Natural killer cell (primary cell): ENCODE results near the gene FN3KRP. TPM values are rescaled to one million over a fixed set of nuclear protein-coding genes. Genes with fewer than 3 reads are reported as not detected.

Experiments used
- ATAC-seq, 3 donors: fragments of 150-1000 bp in 2 of 3; fragments of 200-7000 bp in 1 of 3; cut with Tn5 transposase; 1 replicate in 1 of 3; 2 replicates in 2 of 3; pipeline ENCODE4 v1.10.0; 2021; ENCODE audit warnings: mild to moderate bottlenecking in 2 of 3, moderate library complexity in 2 of 3
- DNase-seq, 2 donors: peaks; one replicate each; pipeline versions ENCODE4 v3.0.0 to v3.0.0-alpha.2; 2013 to 2021; ENCODE audit warnings: mixed read lengths in 1 of 2
- H3K27ac ChIP-seq: one replicate; pipeline ENCODE4 v1.5.1; 2013; ENCODE audit warnings: mild to moderate bottlenecking, low read length
- H3K27me3 ChIP-seq: one replicate; pipeline ENCODE4 v1.6.1; 2013; ENCODE audit warnings: low read length; ENCODE audit not compliant: control insufficient read depth, insufficient read depth
- H3K36me3 ChIP-seq: one replicate; pipeline ENCODE4 v1.6.1; 2013; ENCODE audit warnings: low read length; ENCODE audit not compliant: control insufficient read depth, insufficient read depth
- H3K4me1 ChIP-seq: one replicate; pipeline ENCODE4 v1.6.1; 2013; ENCODE audit warnings: low read length; ENCODE audit not compliant: control insufficient read depth, insufficient read depth
- H3K4me3 ChIP-seq: one replicate; pipeline ENCODE4 v1.5.1; 2013; ENCODE audit warnings: low read length
- H3K9me3 ChIP-seq: one replicate; pipeline ENCODE4 v1.6.1; 2013; ENCODE audit warnings: low read length; ENCODE audit not compliant: control insufficient read depth, insufficient read depth
- H3K27ac Mint-ChIP-seq, 2 donors: one replicate each; pipeline ENCODE4 v1.8.0; 2022; ENCODE audit warnings: mild to moderate bottlenecking in 2 of 2, mixed read lengths in 2 of 2, moderate library complexity in 1 of 2
- H3K27me3 Mint-ChIP-seq, 2 donors: one replicate each; pipeline ENCODE4 v1.8.0; 2022; ENCODE audit warnings: low read depth in 2 of 2, mixed read lengths in 2 of 2
- H3K36me3 Mint-ChIP-seq: one replicate; pipeline ENCODE4 v1.8.0; 2022; ENCODE audit warnings: mixed read lengths
- H3K4me1 Mint-ChIP-seq, 2 donors: one replicate each; pipeline ENCODE4 v1.8.0; 2022; ENCODE audit warnings: mixed read lengths in 2 of 2
- H3K4me3 Mint-ChIP-seq: one replicate; pipeline ENCODE4 v1.8.0; 2022; ENCODE audit warnings: mild to moderate bottlenecking, moderate library complexity, mixed read lengths
- H3K9me3 Mint-ChIP-seq, 2 donors: one replicate each; pipeline ENCODE4 v1.8.0; 2022; ENCODE audit warnings: mixed read lengths in 2 of 2
- CTCF ChIP-seq: fragments of 200-600 bp; IDR thresholded peaks from one replicate; pipeline ENCODE4 v1.8.0; 2022; ENCODE audit warnings: antibody characterized with exemption
- WGBS: methylation state at CpG from one replicate; pipeline ENCODE4 v1.1.7; 2013; ENCODE audit warnings: missing lambda C conversion rate; ENCODE audit not compliant: insufficient coverage; 5-methylcytosine and 5-hydroxymethylcytosine counted together
- intact Hi-C: fragments of 100-400 bp; cut with micrococcal nuclease; formaldehyde crosslinking; loops from one replicate; pipeline ENCODE4 v1.14.2; 2022
- total RNA-seq, 4 donors: library from RNA; stranded (reverse); fragments of 120-200 nt in 1 of 4; gene quantifications; one replicate each; pipeline versions ENCODE4 v1.2.3 to v1.2.4, GENCODE V29; 2013 to 2022

Gene FN3KRP
- total RNA-seq, 3 donors from 2014 or later (not counting 1 experiment from before 2014, with no cell fraction given) = 29.4 to 42.3 (median 32.0) TPM

GRCh38 chr17:82674656-82675475 lies 41.6 kb upstream of the FN3KRP start:
- no peak for ATAC-seq
- no peaks in the 10 kb centered on the region for H3K9me3 Mint-ChIP-seq
- no peaks in the 10 kb centered on the region for H3K27me3 ChIP-seq
- TF ChIP-seq CTCF = no peak
- intact Hi-C loops = no loop called here
- H3K9me3 ChIP-seq = no peaks in the 10 kb centered on the region
- H3K4me3 Mint-ChIP-seq = no peak overlapping the region
- H3K4me1 Mint-ChIP-seq = peaks cover 0 to 13% of the 10 kb centered on the region in 2 donors
- 90% methylated on average over 18 of the region's 20 CpGs for WGBS
- no peaks in the 10 kb centered on the region for H3K4me1 ChIP-seq
- no peak for DNase-seq
- H3K36me3 ChIP-seq = no peaks in the 10 kb centered on the region
- H3K36me3 Mint-ChIP-seq = no peaks in the 10 kb centered on the region
- H3K27ac ChIP-seq = no peak overlapping the region
- no peak overlapping the region for H3K4me3 ChIP-seq
- no peak overlapping the region for H3K27ac Mint-ChIP-seq
- no peaks in the 10 kb centered on the region for H3K27me3 Mint-ChIP-seq

- no peaks in the 10 kb centered on the region for H3K4me1 ChIP-seq
- intact Hi-C loops = no loop called here
- ATAC-seq (no peak), DNase-seq (no peak)
- H3K4me3 ChIP-seq = no peak overlapping the region
- no peaks in the 10 kb centered on the region for H3K36me3 Mint-ChIP-seq
- no peaks in the 10 kb centered on the region for H3K27me3 Mint-ChIP-seq
- H3K27ac Mint-ChIP-seq = no peak overlapping the region
- WGBS = 79% methylated on average over 18 of the region's 18 CpGs
- H3K9me3 ChIP-seq = no peaks in the 10 kb centered on the region
- no peaks in the 10 kb centered on the region for H3K36me3 ChIP-seq
- H3K27me3 ChIP-seq = no peaks in the 10 kb centered on the region
- H3K27ac ChIP-seq = no peak overlapping the region
- no peak for TF ChIP-seq CTCF
- H3K9me3 Mint-ChIP-seq = no peaks in the 10 kb centered on the region
- peaks cover 0 to 13% of the 10 kb centered on the region in 2 donors for H3K4me1 Mint-ChIP-seq
- H3K4me3 Mint-ChIP-seq = no peak overlapping the region
Measured at GRCh38 chr17:82675476-82676245, 40.8 kb upstream of the FN3KRP start.

GRCh38 chr17:82677353-82677925 lies 39.1 kb upstream of the FN3KRP start:
- H3K27ac Mint-ChIP-seq = no peak overlapping the region
- no peak overlapping the region for H3K4me3 Mint-ChIP-seq
- H3K4me1 Mint-ChIP-seq = no peaks in the 10 kb centered on the region
- Histone ChIP-seq H3K27ac (no peak overlapping the region), H3K4me3 (no peak overlapping the region), H3K27me3 (no peaks in the 10 kb centered on the region), H3K4me1 (no peaks in the 10 kb centered on the region), H3K9me3 (peaks cover 5% of the 10 kb centered on the region), H3K36me3 (no peaks in the 10 kb centered on the region)
- TF ChIP-seq CTCF = no peak
- ATAC-seq = no peak
- H3K36me3 Mint-ChIP-seq = no peaks in the 10 kb centered on the region
- peaks cover 0 to 5% of the 10 kb centered on the region in 2 donors for H3K9me3 Mint-ChIP-seq
- intact Hi-C loops = no loop called here
- no peaks in the 10 kb centered on the region for H3K27me3 Mint-ChIP-seq
- 90% methylated on average over 23 of the region's 23 CpGs for WGBS
- no peak for DNase-seq
